ENCODE measurements around the gene PUM2. TPM values are rescaled to one million over a fixed set of nuclear protein-coding genes. Genes with fewer than 3 reads are reported as not detected.
A peak's percentile ranks its signal among the peaks of the same experiment; 100 is the strongest.

Gene PUM2
- total and polyA plus RNA-seq, 2 experiments from 2014 or later: 13.6 to 18.3 TPM

DNA sequence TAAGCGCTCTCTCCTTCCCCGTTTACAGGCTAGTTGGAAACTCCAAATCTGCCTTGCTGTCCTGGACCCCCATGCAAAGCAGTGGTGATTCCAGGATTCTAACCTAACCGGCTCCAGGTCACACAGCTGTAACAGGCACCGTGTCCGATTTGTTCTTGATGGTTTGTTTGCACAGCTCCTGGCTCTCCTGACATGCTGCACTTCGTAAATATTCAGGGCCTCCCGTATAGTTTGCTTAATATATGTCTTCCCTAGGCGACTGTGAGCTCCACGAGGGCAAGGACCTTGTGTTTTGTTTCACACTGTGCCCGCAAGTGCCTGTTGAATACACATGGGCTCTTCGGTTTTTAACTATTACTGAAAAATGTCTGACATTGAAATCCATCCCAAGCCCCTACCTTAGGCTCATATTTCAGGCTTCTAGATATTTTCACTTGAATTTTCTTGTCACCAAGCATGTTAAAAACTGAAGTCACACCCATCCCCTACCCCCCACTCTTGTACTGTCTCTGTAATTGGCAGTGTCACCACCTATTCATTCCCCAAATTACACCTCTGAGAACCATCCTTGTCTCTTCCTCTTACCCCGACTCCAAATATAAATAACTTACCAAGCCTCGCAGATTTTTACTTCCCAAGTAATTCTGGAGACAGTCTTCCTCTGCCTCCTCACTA lies 1.0 kb upstream of the PUM2 start:
- Histone ChIP-seq H3K9me2 (ENCODE audit: insufficient read depth) (no peaks in the 10 kb centered on the region), H3K9ac (peak overlapping the region; percentile 87), H3K79me2 (ENCODE audit: insufficient read depth) (peaks cover 36% of the 10 kb centered on the region), H3K27ac (peak overlapping the region; percentile 82), H3K27me3 (replicated peaks; ENCODE audit: insufficient read depth) (no peaks in the 10 kb centered on the region), H3K36me3 (ENCODE audit: low read depth) (no peaks in the 10 kb centered on the region), H3K9me3 (ENCODE audit: low read depth) (no peaks in the 10 kb centered on the region), H4K20me1 (ENCODE audit: insufficient read depth) (peaks cover 21% of the 10 kb centered on the region), H3K4me1 (ENCODE audit: insufficient read depth) (peaks cover 28% of the 10 kb centered on the region), H3K4me3 (peak overlapping the region; percentile 88), H2AFZ (peak overlapping the region; percentile 97), H3K4me2 (ENCODE audit: unreplicated experiment) (peak overlapping the region; percentile 84), H3F3A (ENCODE audit: insufficient read depth) (peaks cover 13% of the 10 kb centered on the region)
- no peak for TF ChIP-seq EZH2phosphoT487 (IDR thresholded peaks at IDR 0.05; ENCODE audit: insufficient read depth, low read depth)
- TF ChIP-seq EZH2 (IDR thresholded peaks at IDR 0.05; ENCODE audit: insufficient read depth, poor library complexity, severe bottlenecking): no peak
- DNase-seq: no peak
- WGBS, 2 experiments (ENCODE audit: low coverage in 1 of 2, low lambda C conversion rate in 2 of 2, missing lambda C conversion rate in 2 of 2): 60 to 64% methylated on average over 13 of the region's 13 CpGs
- in situ Hi-C loops (cut with MboI): no loop called here

DNA sequence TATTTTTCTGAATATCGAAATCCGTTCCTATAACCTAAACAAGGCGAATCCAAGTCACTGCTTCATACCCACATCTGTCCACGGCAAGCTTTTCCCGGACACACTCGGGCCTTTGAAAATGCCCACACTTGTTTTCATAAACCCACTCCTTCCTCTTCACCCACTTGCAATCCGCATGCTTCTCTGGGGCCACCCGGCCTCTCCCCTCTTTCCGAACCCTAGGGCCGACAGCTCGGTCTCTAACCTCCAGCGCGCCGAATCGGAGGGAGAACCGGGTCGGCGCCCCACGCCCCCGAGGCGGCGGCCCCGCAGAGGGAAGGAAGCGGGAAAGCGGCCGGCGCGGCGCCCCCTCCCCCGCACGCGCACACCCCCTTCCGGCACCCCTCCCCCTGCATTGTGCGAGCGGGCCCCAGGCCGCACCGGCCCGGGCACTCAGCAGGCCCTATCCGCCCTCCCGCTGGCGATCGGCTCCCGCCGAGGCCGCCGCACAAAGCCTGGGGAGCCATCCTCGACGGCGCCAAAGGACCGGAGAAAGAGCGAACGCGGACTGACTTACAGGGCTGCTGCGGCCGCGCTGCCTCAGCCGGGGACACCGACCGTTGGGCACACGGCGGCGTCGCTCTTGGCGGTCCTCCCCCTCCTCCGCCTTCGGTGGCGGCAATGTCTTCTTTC lies 467 bp downstream of the PUM2 start:
- H3K27ac ChIP-seq: peak overlapping the region; percentile 57
- TF ChIP-seq EZH2phosphoT487 (IDR thresholded peaks at IDR 0.05; ENCODE audit: insufficient read depth, low read depth) (no peak), EZH2 (IDR thresholded peaks at IDR 0.05; ENCODE audit: insufficient read depth, poor library complexity, severe bottlenecking) (no peak)
- in situ Hi-C loops (cut with MboI): no loop called here
- DNase-seq: no peak
- no peaks in the 10 kb centered on the region for H3K9me3 ChIP-seq (ENCODE audit: low read depth)
- H3K9me2 ChIP-seq (ENCODE audit: insufficient read depth): no peaks in the 10 kb centered on the region
- H3K27me3 ChIP-seq (replicated peaks; ENCODE audit: insufficient read depth): no peaks in the 10 kb centered on the region
- no peaks in the 10 kb centered on the region for H3K36me3 ChIP-seq (ENCODE audit: low read depth)
- peak overlapping the region; percentile 87 for H3K9ac ChIP-seq
- H2AFZ ChIP-seq: peak overlapping the region; percentile 52; the same call in 1 of the 2 replicates
- H3K4me1 ChIP-seq (ENCODE audit: insufficient read depth): peaks cover 28% of the 10 kb centered on the region
- H3K4me2 ChIP-seq (ENCODE audit: unreplicated experiment): peak overlapping the region; percentile 97
- H4K20me1 ChIP-seq (ENCODE audit: insufficient read depth): peaks cover 34% of the 10 kb centered on the region
- H3K79me2 ChIP-seq (ENCODE audit: insufficient read depth): peaks cover 51% of the 10 kb centered on the region
- 0 to 1% methylated on average over 33 to 58 of the region's 67 CpGs for WGBS, 2 experiments (ENCODE audit: low coverage in 1 of 2, low lambda C conversion rate in 2 of 2, missing lambda C conversion rate in 2 of 2)
- peaks cover 19% of the 10 kb centered on the region for H3F3A ChIP-seq (ENCODE audit: insufficient read depth)
- peak overlapping the region; percentile 88 for H3K4me3 ChIP-seq

DNA sequence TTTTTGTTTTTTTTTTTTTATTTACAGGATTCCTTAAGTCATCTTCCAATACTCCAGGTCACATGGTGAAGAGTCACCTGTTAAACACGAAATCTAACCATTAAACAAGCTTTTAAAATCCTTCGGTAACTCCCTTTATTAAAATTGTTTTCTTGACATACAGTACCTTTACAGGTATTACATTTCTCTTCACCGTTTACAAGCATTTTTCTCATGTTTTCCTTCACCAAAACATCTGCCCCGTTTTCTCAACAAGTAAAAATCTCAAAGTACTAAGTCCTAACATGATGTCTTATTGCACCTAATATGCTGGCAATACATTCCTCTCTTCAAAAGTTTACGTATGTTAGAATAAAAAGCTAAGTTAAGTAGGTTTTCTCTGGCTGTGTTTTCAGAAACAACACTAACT lies 1.1 kb downstream of the PUM2 start:
- H3K9me3 ChIP-seq (ENCODE audit: low read depth): no peaks in the 10 kb centered on the region
- H3K79me2 ChIP-seq (ENCODE audit: insufficient read depth): peaks cover 58% of the 10 kb centered on the region
- TF ChIP-seq EZH2 (IDR thresholded peaks at IDR 0.05; ENCODE audit: insufficient read depth, poor library complexity, severe bottlenecking) (no peak), EZH2phosphoT487 (IDR thresholded peaks at IDR 0.05; ENCODE audit: insufficient read depth, low read depth) (no peak)
- peak overlapping the region; percentile 88 for H3K4me3 ChIP-seq
- in situ Hi-C loops (cut with MboI): no loop called here
- peaks cover 19% of the 10 kb centered on the region for H3F3A ChIP-seq (ENCODE audit: insufficient read depth)
- DNase-seq: peak; percentile 46
- no peaks in the 10 kb centered on the region for H3K9me2 ChIP-seq (ENCODE audit: insufficient read depth)
- H3K9ac ChIP-seq: peak overlapping the region; percentile 87
- H3K27ac ChIP-seq: peak overlapping the region; percentile 57
- peaks cover 28% of the 10 kb centered on the region for H3K4me1 ChIP-seq (ENCODE audit: insufficient read depth)
- peak overlapping the region; percentile 97 for H3K4me2 ChIP-seq (ENCODE audit: unreplicated experiment)
- no peaks in the 10 kb centered on the region for H3K36me3 ChIP-seq (ENCODE audit: low read depth)
- 0 out of 2 replicates have a peak overlapping the region, but pooled peaks have one; percentile 52 for H2AFZ ChIP-seq
- peaks cover 34% of the 10 kb centered on the region for H4K20me1 ChIP-seq (ENCODE audit: insufficient read depth)
- WGBS, 2 experiments (ENCODE audit: low coverage in 1 of 2, low lambda C conversion rate in 2 of 2, missing lambda C conversion rate in 2 of 2): 1 to 3% methylated on average over 5 of the region's 5 CpGs
- no peaks in the 10 kb centered on the region for H3K27me3 ChIP-seq (replicated peaks; ENCODE audit: insufficient read depth)

DNA sequence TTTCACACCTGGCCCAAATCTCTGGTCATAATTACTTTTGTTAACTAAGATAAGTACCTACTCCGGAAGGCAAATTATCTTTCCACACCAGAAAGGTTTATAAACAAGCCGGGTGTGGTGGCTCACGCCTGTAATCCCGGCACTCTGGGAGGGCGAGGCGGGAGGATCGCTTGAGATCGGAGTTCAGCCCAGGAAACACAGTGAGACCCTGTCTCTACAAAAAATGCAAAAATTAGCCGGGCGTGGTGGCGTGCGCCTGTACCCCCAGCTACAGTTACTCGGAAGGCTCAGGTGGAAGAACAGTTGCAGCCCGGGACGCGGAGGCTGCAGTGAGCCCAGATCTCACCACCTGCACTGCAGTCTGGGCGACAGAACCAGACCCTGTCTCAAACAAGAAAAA lies 2.1 kb downstream of the PUM2 start:
- TF ChIP-seq EZH2 (IDR thresholded peaks at IDR 0.05; ENCODE audit: insufficient read depth, poor library complexity, severe bottlenecking) (no peak), EZH2phosphoT487 (IDR thresholded peaks at IDR 0.05; ENCODE audit: insufficient read depth, low read depth) (no peak)
- peaks cover 34% of the 10 kb centered on the region for H4K20me1 ChIP-seq (ENCODE audit: insufficient read depth)
- peak overlapping the region; percentile 88 for H3K4me3 ChIP-seq
- WGBS, 2 experiments (ENCODE audit: low coverage in 1 of 2, low lambda C conversion rate in 2 of 2, missing lambda C conversion rate in 2 of 2): 83 to 88% methylated on average over 17 of the region's 17 CpGs
- peak overlapping the region; percentile 97 for H3K4me2 ChIP-seq (ENCODE audit: unreplicated experiment)
- no peaks in the 10 kb centered on the region for H3K27me3 ChIP-seq (replicated peaks; ENCODE audit: insufficient read depth)
- no peaks in the 10 kb centered on the region for H3K36me3 ChIP-seq (ENCODE audit: low read depth)
- H3K4me1 ChIP-seq (ENCODE audit: insufficient read depth): peaks cover 28% of the 10 kb centered on the region
- H3K9me2 ChIP-seq (ENCODE audit: insufficient read depth): no peaks in the 10 kb centered on the region
- peaks cover 68% of the 10 kb centered on the region for H3K79me2 ChIP-seq (ENCODE audit: insufficient read depth)
- H3K9me3 ChIP-seq (ENCODE audit: low read depth): no peaks in the 10 kb centered on the region
- no peak for DNase-seq
- peak overlapping the region; percentile 87; the same call in 1 of the 2 replicates for H3K9ac ChIP-seq
- peaks cover 19% of the 10 kb centered on the region for H3F3A ChIP-seq (ENCODE audit: insufficient read depth)
- H3K27ac ChIP-seq: no peak overlapping the region
- no peak overlapping the region for H2AFZ ChIP-seq
- in situ Hi-C loops (cut with MboI): no loop called here

Data from GM23248 (cell line).